Stimulated activated CD4-positive, alpha-beta T cell treated with anti-CD3 and anti-CD28 coated beads, Interleukin-4, amount 100 ng/mL, for 48 hours (primary cell): ENCODE data around the gene MPG.

Source experiments
- DNase-seq, 2 donors: peaks; one replicate each; pipeline ENCODE4 v3.0.0-alpha.2; 2020; ENCODE audit warnings: low read depth in 2 of 2

The MPG gene

GRCh38 chr16:66309-67182 lies 11.5 kb upstream of the MPG start:
- no peak for DNase-seq

- DNase-seq = no peak
Measured at GRCh38 chr16:67183-67791, 10.7 kb upstream of the MPG start.

- DNase-seq = no peak
Measured at GRCh38 chr16:67884-68789, 9.9 kb upstream of the MPG start.

- no peak for DNase-seq
Measured at GRCh38 chr16:69181-69580, 8.8 kb upstream of the MPG start.

- DNase-seq = no peak
Measured at GRCh38 chr16:71210-71539, 6.8 kb upstream of the MPG start.

- no peak for DNase-seq
Measured at GRCh38 chr16:71540-72401, 6.3 kb upstream of the MPG start.

- no peak for DNase-seq
Measured at GRCh38 chr16:72561-73548, 5.2 kb upstream of the MPG start, which contains the start of gene RHBDF1. Gene RHBDF1, minus strand, starts transcription at chr16:72631. Its CDS starts 7,616 bp downstream, at chr16:65015.

GRCh38 chr16:74051-74746 lies 3.8 kb upstream of the MPG start:
- no peak for DNase-seq

GRCh38 chr16:74747-75334 lies 3.2 kb upstream of the MPG start:
- DNase-seq = no peak

GRCh38 chr16:75580-76501 lies 2.2 kb upstream of the MPG start:
- no peak for DNase-seq

- DNase-seq = no peak
Measured at GRCh38 chr16:76535-77272, 1.3 kb upstream of the MPG start.

- DNase-seq = no peak
Measured at GRCh38 chr16:77273-77806, 685 bp upstream of the MPG start.

GRCh38 chr16:78444-79150 lies 572 bp downstream of the MPG start:
- DNase-seq = no peak

GRCh38 chr16:79151-80054 lies 1.4 kb downstream of the MPG start:
- no peak for DNase-seq

- no peak for DNase-seq
Measured at GRCh38 chr16:83060-83603, 5.1 kb downstream of the MPG start.
